GM21390 (cell line): ENCODE results near the gene ASCC1.
A peak's percentile ranks its signal among the peaks of the same experiment; 100 is the strongest.
"Not testable (repeated sequence)": the region's sequence is repeated elsewhere in the genome, so short reads cannot be mapped to it uniquely, and the experiment has no call there.

Experiments used
- ATAC-seq: cut with Tn5 transposase; IDR thresholded peaks from one replicate; pipeline ENCODE4 v1.9.1; 2021; ENCODE audit not compliant: unreplicated experiment

Gene ASCC1

GRCh38 chr10:72249176-72249862 is 33.2 kb upstream of the ASCC1 start:
- ATAC-seq: peak; percentile 17

GRCh38 chr10:72248468-72249151 is 32.5 kb upstream of the ASCC1 start:
- ATAC-seq: peak; percentile 82

- no peak for ATAC-seq
These were observed 30.0 kb upstream of the ASCC1 start for GRCh38 chr10:72245949-72246525.

- no peak for ATAC-seq
These were observed 28.5 kb upstream of the ASCC1 start for GRCh38 chr10:72244573-72245038.

- no peak for ATAC-seq
These were observed 27.9 kb upstream of the ASCC1 start for GRCh38 chr10:72243822-72244437.

- no peak for ATAC-seq
These were observed 26.6 kb upstream of the ASCC1 start for GRCh38 chr10:72242675-72243074.

- ATAC-seq: no peak
These were observed 25.7 kb upstream of the ASCC1 start for GRCh38 chr10:72241691-72242252.

- ATAC-seq: no peak
These were observed 24.3 kb upstream of the ASCC1 start for GRCh38 chr10:72240371-72240770.

GRCh38 chr10:72239409-72239808 is 23.3 kb upstream of the ASCC1 start:
- no peak for ATAC-seq

GRCh38 chr10:72238392-72239175 is 22.5 kb upstream of the ASCC1 start:
- no peak for ATAC-seq

- ATAC-seq: no peak
These were observed 19.6 kb upstream of the ASCC1 start for GRCh38 chr10:72235544-72236279.

GRCh38 chr10:72234560-72235095 is 18.6 kb upstream of the ASCC1 start:
- ATAC-seq: no peak

- no peak for ATAC-seq
These were observed 17.5 kb upstream of the ASCC1 start for GRCh38 chr10:72233621-72234020.

- no peak for ATAC-seq
These were observed 13.5 kb upstream of the ASCC1 start for GRCh38 chr10:72229261-72230251.

- ATAC-seq: no peak
These were observed 12.3 kb upstream of the ASCC1 start for GRCh38 chr10:72228318-72228751.

- no peak for ATAC-seq
These were observed 11.8 kb upstream of the ASCC1 start for GRCh38 chr10:72227826-72228225.

GRCh38 chr10:72226418-72227027 is 10.4 kb upstream of the ASCC1 start:
- ATAC-seq: no peak

GRCh38 chr10:72224191-72224590 is 8.1 kb upstream of the ASCC1 start:
- ATAC-seq: not testable (repeated sequence)
